ENCODE data around the gene CD6.

CD6 gene, protein sequence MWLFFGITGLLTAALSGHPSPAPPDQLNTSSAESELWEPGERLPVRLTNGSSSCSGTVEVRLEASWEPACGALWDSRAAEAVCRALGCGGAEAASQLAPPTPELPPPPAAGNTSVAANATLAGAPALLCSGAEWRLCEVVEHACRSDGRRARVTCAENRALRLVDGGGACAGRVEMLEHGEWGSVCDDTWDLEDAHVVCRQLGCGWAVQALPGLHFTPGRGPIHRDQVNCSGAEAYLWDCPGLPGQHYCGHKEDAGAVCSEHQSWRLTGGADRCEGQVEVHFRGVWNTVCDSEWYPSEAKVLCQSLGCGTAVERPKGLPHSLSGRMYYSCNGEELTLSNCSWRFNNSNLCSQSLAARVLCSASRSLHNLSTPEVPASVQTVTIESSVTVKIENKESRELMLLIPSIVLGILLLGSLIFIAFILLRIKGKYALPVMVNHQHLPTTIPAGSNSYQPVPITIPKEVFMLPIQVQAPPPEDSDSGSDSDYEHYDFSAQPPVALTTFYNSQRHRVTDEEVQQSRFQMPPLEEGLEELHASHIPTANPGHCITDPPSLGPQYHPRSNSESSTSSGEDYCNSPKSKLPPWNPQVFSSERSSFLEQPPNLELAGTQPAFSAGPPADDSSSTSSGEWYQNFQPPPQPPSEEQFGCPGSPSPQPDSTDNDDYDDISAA

DNA sequence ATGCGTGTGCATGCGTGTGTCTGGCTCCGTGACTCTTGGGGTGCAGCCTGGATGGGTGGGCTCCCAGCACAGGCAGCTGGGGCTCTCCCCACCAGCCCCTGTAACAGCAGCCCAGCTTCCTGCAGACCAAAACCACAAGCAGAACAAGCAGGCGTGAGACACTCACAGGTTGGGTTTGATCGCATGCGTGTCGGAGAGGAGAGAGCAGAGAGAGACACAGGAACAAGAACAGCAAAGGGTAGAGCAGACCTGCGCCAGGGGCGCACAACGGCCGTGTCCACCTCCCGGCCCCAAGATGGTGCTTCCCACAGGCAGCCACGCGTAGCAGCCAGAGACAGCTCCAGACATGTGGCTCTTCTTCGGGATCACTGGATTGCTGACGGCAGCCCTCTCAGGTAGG is at the start of gene CD6:
Gene CD6 (plus strand): TSS at position 161 of the 400 bp plus-strand sequence. CDS start 186 bp downstream, at position 347.
- DNase-seq: peak; percentile 81
- peak within 1 kb of the TSS; percentile 88 for H3K4me3 Mint-ChIP-seq
- peak within 1 kb of the TSS; percentile 98 for H3K27ac Mint-ChIP-seq
- H3K27me3 Mint-ChIP-seq: no peaks in the 10 kb centered on the region
- H3K9me3 Mint-ChIP-seq: peaks cover 4% of the 10 kb centered on the region
- peaks cover 35% of the 10 kb centered on the region for H3K4me1 Mint-ChIP-seq (ENCODE audit: low read depth)
- peaks cover 49% of the 10 kb centered on the region for H3K36me3 Mint-ChIP-seq (ENCODE audit: low read depth)

DNA sequence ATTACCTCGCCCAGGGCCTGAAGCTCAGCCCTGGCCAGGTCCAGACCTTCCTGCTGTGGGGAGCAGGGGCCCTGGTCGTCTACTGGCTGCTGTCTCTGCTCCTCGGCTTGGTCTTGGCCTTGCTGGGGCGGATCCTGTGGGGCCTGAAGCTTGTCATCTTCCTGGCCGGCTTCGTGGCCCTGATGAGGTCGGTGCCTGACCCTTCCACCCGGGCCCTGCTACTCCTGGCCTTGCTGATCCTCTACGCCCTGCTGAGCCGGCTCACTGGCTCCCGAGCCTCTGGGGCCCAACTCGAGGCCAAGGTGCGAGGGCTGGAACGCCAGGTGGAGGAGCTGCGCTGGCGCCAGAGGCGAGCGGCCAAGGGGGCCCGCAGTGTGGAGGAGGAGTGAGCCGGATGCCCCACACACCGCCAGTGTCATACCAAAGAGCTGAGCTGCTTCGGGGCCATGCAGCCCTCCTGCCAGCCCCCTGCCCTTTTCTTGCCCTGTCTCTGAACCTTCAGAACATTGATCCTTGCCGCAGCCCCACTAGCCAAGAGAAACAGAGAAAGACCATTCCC is 49.6 kb upstream of the CD6 start:
- no peak overlapping the region for H3K27ac Mint-ChIP-seq

DNA sequence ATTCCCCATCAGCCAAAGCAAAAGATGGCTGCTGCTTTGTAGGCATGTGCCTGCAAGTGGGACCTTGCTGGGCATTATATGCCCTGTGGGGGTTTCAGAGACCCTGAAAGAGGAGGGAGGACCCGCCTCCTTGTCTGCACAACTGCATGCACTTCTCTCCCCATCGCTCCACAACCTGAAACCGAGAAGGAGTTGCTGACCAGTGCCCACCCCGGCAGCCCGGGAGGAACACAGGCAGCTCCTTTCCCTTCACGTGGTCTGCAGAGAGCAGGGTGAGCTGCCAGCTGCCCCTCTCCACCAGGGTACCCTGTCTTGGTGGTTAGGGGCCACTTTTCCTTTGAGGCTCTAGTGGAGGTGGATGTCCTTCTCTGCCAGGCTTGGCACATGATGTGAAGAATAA is 48.6 kb upstream of the CD6 start:
- H3K4me1 Mint-ChIP-seq (ENCODE audit: low read depth): peaks cover 41% of the 10 kb centered on the region
- H3K27me3 Mint-ChIP-seq: peaks cover 21% of the 10 kb centered on the region
- H3K4me3 Mint-ChIP-seq: no peak overlapping the region
- H3K36me3 Mint-ChIP-seq (ENCODE audit: low read depth): peaks cover 57% of the 10 kb centered on the region
- H3K27ac Mint-ChIP-seq: no peak overlapping the region
- no peak for DNase-seq
- no peaks in the 10 kb centered on the region for H3K9me3 Mint-ChIP-seq

More for the DNA sequence above, 49.6 kb upstream of the CD6 start:
- Mint-ChIP-seq H3K9me3 (no peaks in the 10 kb centered on the region), H3K27me3 (peaks cover 21% of the 10 kb centered on the region), H3K36me3 (ENCODE audit: low read depth) (peaks cover 66% of the 10 kb centered on the region), H3K4me1 (ENCODE audit: low read depth) (peaks cover 48% of the 10 kb centered on the region), H3K4me3 (no peak overlapping the region)
- DNase-seq: no peak

DNA sequence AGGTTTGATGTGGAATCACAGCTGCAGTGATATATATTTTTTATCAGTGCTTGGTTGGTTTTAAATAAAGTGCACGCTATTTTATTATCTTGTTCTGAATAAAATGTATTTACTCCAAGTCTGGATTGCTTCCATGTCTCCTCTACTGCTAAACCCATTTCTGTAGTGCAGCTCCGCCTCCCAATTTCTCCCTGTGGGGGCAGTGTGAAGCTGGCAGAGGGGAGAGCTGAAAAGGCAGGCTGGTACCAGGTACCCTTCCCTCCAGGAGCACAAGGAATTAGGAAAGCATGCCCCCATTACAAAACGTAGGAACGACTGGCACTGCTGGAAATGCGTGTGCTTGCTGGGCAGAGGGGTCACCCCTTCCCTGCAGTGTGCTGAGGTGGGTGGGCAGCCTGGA is 48.2 kb upstream of the CD6 start:
- DNase-seq: no peak
- H3K27ac Mint-ChIP-seq: no peak overlapping the region
- H3K36me3 Mint-ChIP-seq (ENCODE audit: low read depth): peaks cover 53% of the 10 kb centered on the region
- no peak overlapping the region for H3K4me3 Mint-ChIP-seq
- no peaks in the 10 kb centered on the region for H3K9me3 Mint-ChIP-seq
- H3K27me3 Mint-ChIP-seq: peaks cover 21% of the 10 kb centered on the region
- peaks cover 37% of the 10 kb centered on the region for H3K4me1 Mint-ChIP-seq (ENCODE audit: low read depth)

DNA sequence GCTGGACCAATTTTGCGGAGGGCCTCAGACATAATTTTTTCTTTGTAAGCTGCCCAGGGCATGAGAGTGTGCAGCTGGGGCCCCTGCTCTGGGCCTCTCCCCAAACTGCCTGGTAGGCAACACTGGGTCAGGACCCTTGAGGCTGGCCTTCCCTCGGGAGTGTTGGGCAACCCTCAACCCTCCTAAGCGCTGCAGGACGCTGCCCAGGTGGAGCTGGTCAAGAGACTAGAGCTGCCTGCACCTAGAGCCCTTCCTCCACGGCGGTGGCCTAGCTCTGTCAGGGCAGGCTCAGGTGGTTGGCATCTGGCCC is 47.7 kb upstream of the CD6 start:
- no peak for DNase-seq
- peaks cover 32% of the 10 kb centered on the region for H3K4me1 Mint-ChIP-seq (ENCODE audit: low read depth)
- no peaks in the 10 kb centered on the region for H3K9me3 Mint-ChIP-seq
- peaks cover 50% of the 10 kb centered on the region for H3K36me3 Mint-ChIP-seq (ENCODE audit: low read depth)
- peak overlapping the region; percentile 50 for H3K4me3 Mint-ChIP-seq
- H3K27ac Mint-ChIP-seq: no peak overlapping the region
- H3K27me3 Mint-ChIP-seq: peaks cover 21% of the 10 kb centered on the region

DNA sequence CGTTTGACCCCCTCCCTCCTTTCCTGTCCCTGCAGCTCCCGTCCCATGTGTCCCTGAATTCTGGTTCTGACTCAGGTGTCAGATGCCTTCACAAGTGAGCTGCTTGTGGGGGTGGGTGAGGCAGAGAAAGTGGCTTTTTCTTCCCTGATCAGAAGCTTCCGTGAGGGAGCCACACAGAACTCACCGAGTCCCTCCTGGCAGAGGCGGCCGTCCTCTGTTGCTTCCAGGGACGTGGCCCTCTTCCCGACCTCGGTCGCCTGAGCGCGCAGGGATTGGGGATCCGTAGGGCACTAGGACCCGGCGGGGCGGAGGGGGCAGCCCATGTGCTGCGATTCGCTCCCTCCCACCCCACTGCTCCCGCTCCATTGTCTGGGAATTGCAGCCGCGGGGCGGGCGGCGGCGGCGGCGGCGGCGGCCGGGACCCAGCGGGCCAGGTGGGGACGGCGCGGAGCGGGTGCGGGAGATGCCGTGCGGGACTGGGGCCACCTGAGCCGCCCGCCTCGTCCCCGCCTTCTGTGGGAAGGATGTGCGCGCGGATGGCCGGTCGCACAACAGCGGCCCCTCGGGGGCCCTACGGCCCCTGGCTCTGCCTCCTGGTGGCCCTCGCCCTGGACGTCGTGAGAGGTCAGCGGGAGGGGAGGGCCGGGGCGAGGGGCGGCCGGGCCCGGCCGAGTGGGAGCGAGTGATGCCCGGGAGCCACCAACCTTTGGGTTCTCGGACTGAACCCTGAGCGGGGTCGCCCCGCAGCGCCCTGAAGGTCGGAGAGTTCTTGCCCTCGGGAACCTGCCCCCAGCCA is 47.2 kb upstream of the CD6 start, which contains the start of gene TMEM132A:
Gene TMEM132A (plus strand): TSS at position 351 of the 796 bp plus-strand sequence. CDS start 174 bp downstream, at position 525.
- no peak within 1 kb of the TSS for H3K27ac Mint-ChIP-seq
- H3K4me3 Mint-ChIP-seq: peak within 1 kb of the TSS; percentile 53
- H3K9me3 Mint-ChIP-seq: no peaks in the 10 kb centered on the region
- peak; percentile 55 for DNase-seq
- H3K4me1 Mint-ChIP-seq (ENCODE audit: low read depth): peaks cover 27% of the 10 kb centered on the region
- peaks cover 21% of the 10 kb centered on the region for H3K27me3 Mint-ChIP-seq
- peaks cover 45% of the 10 kb centered on the region for H3K36me3 Mint-ChIP-seq (ENCODE audit: low read depth)

DNA sequence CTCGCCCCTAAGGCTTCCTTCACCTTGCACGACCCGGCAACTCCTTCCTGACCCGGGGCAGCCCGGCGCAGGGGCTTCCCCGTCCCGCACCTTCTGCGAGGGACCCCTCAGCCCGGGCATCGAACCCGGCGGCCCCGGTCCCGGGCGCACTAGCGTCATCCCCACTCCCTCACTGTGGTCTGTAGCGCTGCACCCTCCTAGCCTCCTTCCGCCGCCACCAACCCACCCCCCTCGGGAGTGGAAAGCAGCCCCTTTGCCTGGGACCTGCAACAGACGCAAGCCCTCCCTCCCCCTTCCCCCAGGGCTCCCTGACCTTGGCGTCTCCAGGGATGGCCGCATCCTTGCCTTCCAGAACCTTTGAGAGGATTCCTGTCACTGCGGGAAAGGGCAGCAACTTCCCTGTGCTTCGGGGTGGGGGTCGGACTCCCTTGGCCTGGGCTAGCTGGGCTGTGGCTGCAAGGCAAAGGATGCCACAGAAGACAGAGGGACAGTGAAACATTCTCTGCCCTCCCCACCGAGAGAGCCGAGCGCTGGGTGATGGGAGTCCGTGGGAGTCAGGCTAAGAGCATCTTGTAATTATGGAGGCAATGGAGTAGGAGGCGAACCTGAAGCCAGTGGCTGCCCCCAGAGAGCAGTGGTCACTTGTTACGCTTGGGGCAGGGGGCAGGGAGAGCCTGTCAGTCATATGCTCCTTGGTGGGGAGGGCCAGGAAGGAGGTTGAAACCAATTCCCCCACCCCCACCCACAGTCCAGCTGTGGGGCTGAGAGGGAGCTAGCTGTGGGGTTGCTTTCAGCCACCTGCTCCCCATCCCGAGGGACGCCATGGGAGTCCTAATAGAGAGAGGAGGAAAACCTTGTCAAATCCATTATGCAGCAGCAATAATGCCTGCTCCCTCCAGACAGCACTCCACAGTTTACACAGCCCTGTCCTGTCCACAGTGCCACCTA is 46.3 kb upstream of the CD6 start:
- peaks cover 21% of the 10 kb centered on the region for H3K27me3 Mint-ChIP-seq
- H3K27ac Mint-ChIP-seq: no peak overlapping the region
- H3K36me3 Mint-ChIP-seq (ENCODE audit: low read depth): peaks cover 36% of the 10 kb centered on the region
- H3K4me1 Mint-ChIP-seq (ENCODE audit: low read depth): peaks cover 22% of the 10 kb centered on the region
- no peak for DNase-seq
- H3K9me3 Mint-ChIP-seq: no peaks in the 10 kb centered on the region
- H3K4me3 Mint-ChIP-seq: peak overlapping the region; percentile 53

DNA sequence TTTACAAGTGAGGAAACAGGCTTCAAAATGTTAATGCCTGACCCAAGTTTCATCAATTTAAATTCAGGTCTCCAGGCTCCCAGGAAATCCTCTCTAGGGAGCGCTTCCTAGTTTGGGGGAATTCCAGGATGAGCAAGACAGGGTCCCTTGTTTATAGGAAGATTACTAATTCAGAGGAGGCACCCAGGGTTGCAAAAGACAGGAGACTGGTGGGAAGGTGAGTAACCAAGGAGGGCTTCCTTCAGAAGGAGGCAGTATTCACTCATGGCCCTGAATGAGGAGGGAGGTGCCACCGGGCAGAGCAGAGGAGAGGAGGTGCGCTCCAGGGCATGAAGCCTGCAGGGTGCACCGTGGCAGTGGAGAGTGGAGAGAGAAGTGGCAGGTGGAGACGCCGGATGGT is 45.6 kb upstream of the CD6 start:
- H3K36me3 Mint-ChIP-seq (ENCODE audit: low read depth): peaks cover 29% of the 10 kb centered on the region
- no peaks in the 10 kb centered on the region for H3K9me3 Mint-ChIP-seq
- H3K4me3 Mint-ChIP-seq: no peak overlapping the region
- peaks cover 21% of the 10 kb centered on the region for H3K27me3 Mint-ChIP-seq
- peaks cover 22% of the 10 kb centered on the region for H3K4me1 Mint-ChIP-seq (ENCODE audit: low read depth)
- no peak overlapping the region for H3K27ac Mint-ChIP-seq
- DNase-seq: no peak

DNA sequence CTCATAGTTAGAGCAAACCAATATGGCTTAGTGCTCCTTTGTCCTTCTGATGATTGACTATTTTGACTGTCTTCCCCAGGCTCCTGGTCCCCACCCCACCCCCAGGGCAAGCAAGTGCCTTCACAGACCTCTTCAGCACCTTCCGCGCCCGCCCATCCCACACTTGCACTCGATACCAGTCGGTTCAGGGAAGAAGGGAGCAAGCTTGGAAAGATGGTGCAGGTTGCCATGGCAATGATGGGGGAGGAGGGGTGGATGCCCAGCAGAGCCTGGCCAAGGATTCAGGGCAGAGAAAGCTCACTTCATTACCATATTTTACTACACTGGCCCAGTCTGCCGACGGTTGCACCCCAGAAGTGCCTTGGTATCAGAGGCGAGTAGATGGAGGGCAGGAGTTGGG is 45.0 kb upstream of the CD6 start:
- H3K9me3 Mint-ChIP-seq: no peaks in the 10 kb centered on the region
- H3K27ac Mint-ChIP-seq: no peak overlapping the region
- H3K36me3 Mint-ChIP-seq (ENCODE audit: low read depth): peaks cover 23% of the 10 kb centered on the region
- peaks cover 22% of the 10 kb centered on the region for H3K4me1 Mint-ChIP-seq (ENCODE audit: low read depth)
- no peak for DNase-seq
- peaks cover 21% of the 10 kb centered on the region for H3K27me3 Mint-ChIP-seq
- H3K4me3 Mint-ChIP-seq: no peak overlapping the region

DNA sequence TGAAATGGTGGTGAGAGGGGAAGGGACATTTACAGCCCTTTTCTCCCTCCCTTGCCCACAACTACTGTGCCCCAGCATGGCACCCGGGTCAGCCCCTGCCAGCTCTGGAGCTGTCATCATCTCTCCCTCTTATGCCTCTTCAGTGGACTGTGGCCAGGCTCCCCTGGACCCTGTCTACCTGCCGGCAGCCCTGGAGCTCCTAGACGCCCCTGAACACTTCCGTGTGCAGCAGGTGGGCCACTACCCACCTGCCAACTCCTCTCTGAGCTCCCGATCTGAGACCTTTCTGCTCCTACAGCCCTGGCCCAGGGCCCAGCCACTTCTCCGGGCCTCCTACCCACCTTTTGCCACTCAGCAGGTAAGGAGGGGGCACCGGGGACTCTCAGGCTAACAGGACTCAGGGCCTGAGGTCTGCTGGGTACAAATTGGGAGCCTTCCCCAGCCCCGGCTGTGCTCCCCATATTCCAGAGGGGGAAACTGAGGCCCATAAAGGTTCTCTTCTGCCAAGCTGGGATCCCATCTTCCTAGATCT is 44.4 kb upstream of the CD6 start:
- no peak for DNase-seq
- H3K36me3 Mint-ChIP-seq (ENCODE audit: low read depth): peaks cover 17% of the 10 kb centered on the region
- H3K9me3 Mint-ChIP-seq: no peaks in the 10 kb centered on the region
- H3K27ac Mint-ChIP-seq: no peak overlapping the region
- peaks cover 22% of the 10 kb centered on the region for H3K4me1 Mint-ChIP-seq (ENCODE audit: low read depth)
- H3K27me3 Mint-ChIP-seq: peaks cover 21% of the 10 kb centered on the region
- H3K4me3 Mint-ChIP-seq: no peak overlapping the region

DNA sequence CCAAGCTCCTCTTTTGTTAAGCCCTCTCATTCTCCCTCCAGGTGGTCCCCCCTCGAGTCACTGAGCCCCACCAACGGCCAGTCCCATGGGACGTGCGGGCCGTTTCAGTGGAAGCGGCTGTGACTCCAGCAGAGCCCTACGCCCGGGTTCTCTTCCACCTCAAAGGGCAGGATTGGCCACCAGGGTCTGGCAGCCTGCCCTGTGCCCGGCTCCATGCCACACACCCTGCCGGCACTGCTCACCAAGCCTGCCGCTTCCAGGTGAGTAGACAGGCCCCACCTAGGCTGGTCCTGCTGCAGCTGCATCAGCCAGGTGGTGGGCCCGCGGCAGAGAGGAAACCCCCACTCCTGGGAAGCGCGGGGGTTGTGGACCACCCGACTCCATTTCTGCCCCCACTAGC is 43.9 kb upstream of the CD6 start:
- H3K4me3 Mint-ChIP-seq: no peak overlapping the region
- peaks cover 22% of the 10 kb centered on the region for H3K4me1 Mint-ChIP-seq (ENCODE audit: low read depth)
- DNase-seq: no peak
- no peak overlapping the region for H3K27ac Mint-ChIP-seq
- peaks cover 12% of the 10 kb centered on the region for H3K36me3 Mint-ChIP-seq (ENCODE audit: low read depth)
- H3K9me3 Mint-ChIP-seq: no peaks in the 10 kb centered on the region
- H3K27me3 Mint-ChIP-seq: peaks cover 21% of the 10 kb centered on the region

DNA sequence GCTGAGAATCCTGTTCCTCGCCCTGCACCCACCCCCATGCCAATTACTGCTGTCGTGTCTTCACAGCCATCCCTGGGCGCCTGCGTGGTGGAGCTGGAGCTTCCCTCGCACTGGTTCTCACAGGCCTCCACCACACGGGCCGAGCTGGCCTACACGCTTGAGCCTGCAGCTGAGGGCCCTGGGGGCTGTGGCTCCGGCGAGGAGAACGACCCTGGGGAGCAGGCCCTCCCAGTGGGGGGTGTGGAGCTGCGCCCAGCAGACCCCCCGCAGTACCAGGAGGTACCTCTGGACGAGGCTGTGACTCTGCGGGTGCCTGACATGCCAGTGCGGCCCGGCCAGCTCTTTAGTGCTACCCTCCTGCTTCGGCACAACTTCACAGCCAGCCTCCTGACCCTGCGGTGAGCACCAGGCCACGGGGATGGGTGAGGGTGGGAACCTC is 42.9 kb upstream of the CD6 start:
- Mint-ChIP-seq H3K27me3 (peaks cover 18% of the 10 kb centered on the region), H3K4me1 (ENCODE audit: low read depth) (peaks cover 18% of the 10 kb centered on the region), H3K4me3 (no peak overlapping the region), H3K9me3 (no peaks in the 10 kb centered on the region), H3K27ac (no peak overlapping the region), H3K36me3 (ENCODE audit: low read depth) (peaks cover 2% of the 10 kb centered on the region)
- DNase-seq: no peak

DNA sequence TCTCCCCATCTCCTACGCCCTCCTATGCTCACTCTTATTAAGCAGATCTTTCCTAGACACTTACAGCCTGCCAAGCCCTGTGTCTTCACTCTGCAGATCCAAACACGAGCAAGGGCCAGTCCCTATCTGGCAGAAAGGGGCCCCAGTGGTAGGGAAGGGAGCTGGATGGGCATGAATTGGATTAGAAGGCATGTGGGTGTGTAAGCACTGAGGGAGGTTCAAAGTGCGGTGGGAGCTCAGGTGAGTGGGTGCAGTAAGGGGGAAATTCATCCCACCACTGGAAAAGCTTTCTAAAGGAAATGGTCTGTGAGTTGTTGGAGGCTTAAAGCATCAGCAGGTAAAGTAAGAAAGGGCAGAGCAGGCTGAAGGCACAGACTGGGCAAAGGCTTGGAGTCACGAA is 41.7 kb upstream of the CD6 start:
- no peak overlapping the region for H3K27ac Mint-ChIP-seq
- no peaks in the 10 kb centered on the region for H3K9me3 Mint-ChIP-seq
- H3K4me1 Mint-ChIP-seq (ENCODE audit: low read depth): peaks cover 13% of the 10 kb centered on the region
- no peak for DNase-seq
- no peak overlapping the region for H3K4me3 Mint-ChIP-seq
- H3K27me3 Mint-ChIP-seq: peaks cover 18% of the 10 kb centered on the region
- no peaks in the 10 kb centered on the region for H3K36me3 Mint-ChIP-seq (ENCODE audit: low read depth)
